Thyroid gland (tissue), 4 donors: ENCODE results near the gene ZNF365. TPM values are rescaled to one million over a fixed set of nuclear protein-coding genes. Genes with fewer than 3 reads are reported as not detected.

Experiments used
- DNase-seq, 2 donors: peaks; one replicate each; pipeline ENCODE4 v3.0.0-alpha.2; 2019
- H3K27ac ChIP-seq, 3 donors: fragments of 200-600 bp; sonication (generic); 1 replicate in 2 of 3; 2 replicates in 1 of 3; pipeline ENCODE4 v1.5.1; 2016 to 2019; ENCODE audit warnings: mild to moderate bottlenecking in 1 of 3, moderate library complexity in 1 of 3
- H3K27me3 ChIP-seq: fragments of 200-600 bp; sonication (generic); one replicate; pipeline ENCODE4 v1.5.1; 2019
- H3K36me3 ChIP-seq, 2 donors: fragments of 200-600 bp; sonication (generic); one replicate each; pipeline ENCODE4 v1.5.1; 2016 to 2019
- H3K4me1 ChIP-seq, 2 donors: fragments of 200-600 bp; sonication (generic); one replicate each; pipeline ENCODE4 v1.5.1; 2017 to 2019
- H3K4me3 ChIP-seq, 3 donors: fragments of 200-600 bp; sonication (generic); replicated peaks in 1 of 3; 1 replicate in 2 of 3; 2 replicates in 1 of 3; pipeline ENCODE4 v1.5.1; 2016; ENCODE audit warnings: mild to moderate bottlenecking in 1 of 3
- H3K9me3 ChIP-seq: fragments of 200-600 bp; sonication (generic); one replicate; pipeline ENCODE4 v1.5.1; 2017
- CTCF ChIP-seq, 6 experiments: fragments of 200-600 bp in 3 of 6; fragments of 450-650 bp in 3 of 6; sonication (generic) in 3 of 6; IDR thresholded peaks; one replicate each; pipeline ENCODE4 v1.5.1; 2016 to 2019; ENCODE audit warnings: antibody characterized with exemption in 6 of 6, mild to moderate bottlenecking in 2 of 6, inconsistent platforms in 1 of 6, moderate library complexity in 1 of 6
- POLR2A ChIP-seq, 2 donors: fragments of 450-650 bp; IDR thresholded peaks; one replicate each; pipeline ENCODE4 v1.6.1; 2017; ENCODE audit warnings: antibody characterized with exemption in 2 of 2, mild to moderate bottlenecking in 2 of 2, moderate library complexity in 1 of 2
- WGBS, 2 donors: methylation state at CpG; one replicate each; pipeline ENCODE4 v1.1.5; 2017; 5-methylcytosine and 5-hydroxymethylcytosine counted together
- intact Hi-C: fragments of 100-400 bp; cut with DNase I; formaldehyde crosslinking; loops from one replicate; pipeline ENCODE4 v1.15.1; 2023
- total RNA-seq, 4 donors: library from RNA; depleted of rRNA; stranded (reverse); fragments of >200 nt; gene quantifications; one replicate each; pipeline ENCODE4 v1.2.3, GENCODE V29; 2016

Gene ZNF365
- total RNA-seq, 4 donors from 2014 or later = 0.63 to 1.2 TPM; not detected in 2

DNA sequence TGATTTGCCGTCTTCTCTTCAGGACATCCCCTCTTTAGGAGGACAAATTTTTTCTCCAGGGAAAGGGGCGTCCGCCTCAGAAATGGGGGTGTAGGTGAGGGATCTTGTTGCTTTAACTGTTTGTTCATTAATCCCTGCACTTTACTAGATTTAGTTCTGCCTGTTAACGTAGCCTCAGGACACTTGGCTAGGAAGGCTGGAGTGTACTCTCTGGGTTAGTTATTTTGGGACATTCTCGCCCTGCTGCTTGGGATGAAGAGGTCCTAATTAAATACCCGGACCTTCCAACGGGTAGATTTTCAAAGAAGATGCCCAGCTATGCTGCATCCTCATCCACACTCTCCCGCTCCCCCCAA is 552 bp upstream of the ZNF365 start:
- Histone ChIP-seq H3K4me3 (peak overlapping the region in 1 of 3 donors; percentile 42), H3K4me1 (peaks cover 4 to 7% of the 10 kb centered on the region in 2 donors), H3K36me3 (no peaks in the 10 kb centered on the region), H3K27me3 (no peaks in the 10 kb centered on the region), H3K9me3 (no peaks in the 10 kb centered on the region), H3K27ac (no peak overlapping the region)
- intact Hi-C loops = no loop called here
- WGBS, 2 donors = 30 to 33% methylated on average over 7 to 8 of the region's 8 CpGs
- no peak for DNase-seq
- TF ChIP-seq POLR2A (IDR thresholded peaks at IDR 0.05) (no peak), CTCF (IDR thresholded peaks at IDR 0.05) (no peak)

GRCh38 chr10:62374862-62375710 is 917 bp downstream of the ZNF365 start:
- DNase-seq = no peak
- H3K27me3 ChIP-seq = no peaks in the 10 kb centered on the region
- peaks cover 4 to 7% of the 10 kb centered on the region in 2 donors for H3K4me1 ChIP-seq
- H3K27ac ChIP-seq = no peak overlapping the region
- no peak overlapping the region for H3K4me3 ChIP-seq
- intact Hi-C loops = no loop called here
- H3K36me3 ChIP-seq = no peaks in the 10 kb centered on the region
- TF ChIP-seq CTCF (IDR thresholded peaks at IDR 0.05) = no peak
- no peak for TF ChIP-seq POLR2A (IDR thresholded peaks at IDR 0.05)
- 70 to 71% methylated on average over 12 of the region's 12 CpGs for whole genome bisulfite sequencing, 2 donors
- H3K9me3 ChIP-seq = no peaks in the 10 kb centered on the region

DNA sequence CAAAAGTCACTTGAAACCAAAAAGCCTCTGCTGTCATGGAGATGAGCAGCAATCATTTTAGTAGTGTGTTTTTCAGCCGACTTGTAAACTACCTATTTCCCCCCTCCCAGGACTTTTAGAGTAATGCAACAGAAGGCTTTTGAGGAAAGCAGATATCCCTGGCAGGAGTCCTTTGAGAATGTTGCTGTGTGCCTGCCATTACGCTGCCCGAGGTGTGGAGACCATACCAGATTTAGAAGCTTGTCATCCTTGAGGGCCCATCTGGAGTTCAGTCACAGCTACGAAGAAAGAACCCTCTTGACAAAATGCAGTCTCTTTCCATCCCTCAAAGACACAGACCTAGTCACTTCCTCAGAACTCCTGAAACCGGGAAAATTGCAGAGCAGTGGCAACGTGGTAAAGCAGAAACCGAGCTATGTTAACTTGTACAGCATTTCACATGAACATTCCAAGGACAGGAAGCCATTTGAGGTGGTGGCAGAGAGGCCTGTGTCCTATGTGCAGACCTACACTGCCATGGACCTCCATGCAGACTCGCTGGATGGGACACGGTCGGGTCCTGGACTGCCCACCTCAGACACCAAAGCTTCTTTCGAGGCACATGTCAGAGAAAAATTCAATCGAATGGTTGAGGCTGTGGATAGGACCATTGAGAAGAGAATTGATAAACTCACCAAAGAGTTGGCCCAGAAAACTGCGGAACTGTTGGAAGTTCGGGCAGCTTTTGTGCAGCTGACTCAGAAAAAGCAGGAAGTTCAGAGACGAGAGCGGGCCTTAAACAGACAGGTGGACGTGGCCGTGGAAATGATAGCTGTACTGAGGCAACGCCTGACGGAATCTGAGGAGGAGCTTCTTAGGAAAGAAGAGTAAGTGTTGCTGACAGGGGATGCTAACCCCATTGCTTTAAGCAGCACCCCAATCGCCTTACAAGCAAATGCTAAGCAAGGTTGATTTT is 2.2 kb downstream of the ZNF365 start:
- 85 to 91% methylated on average over 21 of the region's 21 CpGs for WGBS, 2 donors
- TF ChIP-seq POLR2A (IDR thresholded peaks at IDR 0.05) (no peak), CTCF (IDR thresholded peaks at IDR 0.05) (no peak)

DNA sequence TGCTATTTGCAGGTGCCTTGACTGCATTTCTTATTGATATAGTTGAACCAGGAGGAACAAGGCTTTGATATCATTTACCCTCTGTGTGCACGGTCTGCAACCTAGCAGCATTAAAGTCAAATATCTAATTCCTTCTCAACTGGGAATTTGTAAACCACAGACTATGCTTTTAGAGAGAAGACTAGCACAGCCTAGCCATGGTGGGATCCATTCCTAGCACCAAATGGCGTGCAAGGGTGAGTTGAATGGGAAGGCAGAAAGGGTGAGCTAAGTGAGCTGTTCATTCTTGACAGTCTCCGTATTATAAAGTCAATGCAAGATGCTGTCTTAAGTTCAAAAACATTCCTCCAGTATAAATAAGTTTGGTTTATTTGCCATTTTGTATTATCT is 2.9 kb downstream of the ZNF365 start:
- intact Hi-C loops = no loop called here
- 73 to 100% methylated on average over 3 of the region's 3 CpGs for whole genome bisulfite sequencing, 2 donors

More for the DNA sequence above, 2.2 kb downstream of the ZNF365 start:
- Histone ChIP-seq H3K4me1 (peaks cover 4 to 7% of the 10 kb centered on the region in 2 donors), H3K9me3 (no peaks in the 10 kb centered on the region), H3K27ac (no peak overlapping the region), H3K4me3 (no peak overlapping the region), H3K36me3 (no peaks in the 10 kb centered on the region), H3K27me3 (no peaks in the 10 kb centered on the region)
- intact Hi-C loops = no loop called here
- no peak for DNase-seq

More for the DNA sequence above, 2.9 kb downstream of the ZNF365 start:
- TF ChIP-seq POLR2A (IDR thresholded peaks at IDR 0.05) (no peak), CTCF (IDR thresholded peaks at IDR 0.05) (no peak)
- Histone ChIP-seq H3K9me3 (no peaks in the 10 kb centered on the region), H3K27me3 (no peaks in the 10 kb centered on the region), H3K4me3 (no peak overlapping the region), H3K4me1 (peaks cover 4 to 7% of the 10 kb centered on the region in 2 donors), H3K36me3 (no peaks in the 10 kb centered on the region), H3K27ac (no peak overlapping the region)
- no peak for DNase-seq
